H1 (cell line): ENCODE data around the gene RALGAPA1. TPM values are rescaled to one million over a fixed set of nuclear protein-coding genes. Genes with fewer than 3 reads are reported as not detected.

Experiments
- ASH2L ChIP-seq: fragments of 200-600, 300-600 bp; sonication (generic); IDR thresholded peaks from one replicate; pipeline ENCODE4 v1.7.1; 2017; ENCODE audit warnings: low read length
- BCL11A ChIP-seq, 2 experiments: IDR thresholded peaks; one replicate each; pipeline ENCODE4 v1.6.1; 2011; ENCODE audit warnings: low read depth in 2 of 2, low read length in 2 of 2, mild to moderate bottlenecking in 2 of 2
- BRCA1 ChIP-seq: IDR thresholded peaks from 2 replicates; pipeline ENCODE4 v1.6.1; 2012; ENCODE audit warnings: low read depth, low read length, improper control_type of control experiment
- CBX8 ChIP-seq: fragments of 300-800, 300-1000 bp; sonication (generic); IDR thresholded peaks from 2 replicates; pipeline ENCODE4 v1.7.1; 2016; ENCODE audit warnings: low read depth, low read length, borderline replicate concordance
- EZH2 ChIP-seq: fragments of 200-600 bp; sonication (generic); IDR thresholded peaks from 2 replicates; pipeline ENCODE4 v1.7.1; 2012; ENCODE audit warnings: low read depth, mild to moderate bottlenecking, moderate library complexity, low read length, inconsistent platforms; ENCODE audit not compliant: severe bottlenecking
- GABPA ChIP-seq: IDR thresholded peaks from 2 replicates; pipeline ENCODE4 v1.6.1; 2011; ENCODE audit warnings: mild to moderate bottlenecking, low read length, moderate library complexity, borderline replicate concordance; ENCODE audit not compliant: insufficient read depth
- GTF2F1 ChIP-seq: IDR thresholded peaks from 2 replicates; pipeline ENCODE4 v1.6.1; 2012; ENCODE audit warnings: low read depth, low read length, improper control_type of control experiment, borderline replicate concordance
- HDAC2 ChIP-seq, 2 experiments: fragments of 300-600 bp in 1 of 2; sonication (generic) in 1 of 2; IDR thresholded peaks; 2 replicates each; pipeline ENCODE4 v1.6.1; 2011 to 2012; ENCODE audit warnings: low read depth in 2 of 2, low read length in 2 of 2, mild to moderate bottlenecking in 2 of 2, moderate library complexity in 2 of 2, borderline replicate concordance in 1 of 2, inconsistent platforms in 1 of 2
- POLR2AphosphoS5 ChIP-seq: IDR thresholded peaks from 2 replicates; pipeline ENCODE4 v1.6.1; 2011; ENCODE audit warnings: low read depth, low read length
- RFX5 ChIP-seq: IDR thresholded peaks from 2 replicates; pipeline ENCODE4 v1.6.1; 2011; ENCODE audit warnings: low read depth, low read length, improper control_type of control experiment, borderline replicate concordance
- RNF2 ChIP-seq: fragments of 200-900, 300-1000 bp; sonication (generic); IDR thresholded peaks from 2 replicates; pipeline ENCODE4 v1.7.1; 2016; ENCODE audit warnings: borderline replicate concordance, low read depth, mild to moderate bottlenecking, antibody characterized with exemption, low read length; ENCODE audit not compliant: poor library complexity, severe bottlenecking; ENCODE audit errors: missing control alignments
- RXRA ChIP-seq: IDR thresholded peaks from 2 replicates; pipeline ENCODE4 v1.6.1; 2011; ENCODE audit warnings: low read depth, mild to moderate bottlenecking, low read length, moderate library complexity; ENCODE audit not compliant: insufficient read depth
- SIRT6 ChIP-seq: IDR thresholded peaks from one replicate; pipeline ENCODE4 v1.7.1; 2012; ENCODE audit warnings: low read length, inconsistent platforms
- SP2 ChIP-seq: IDR thresholded peaks from 2 replicates; pipeline ENCODE4 v1.6.1; 2012; ENCODE audit warnings: mild to moderate bottlenecking, low read length, inconsistent platforms
- SUZ12 ChIP-seq: fragments of 200-600 bp; sonication (generic); IDR thresholded peaks from 2 replicates; pipeline ENCODE4 v1.6.1; 2012; ENCODE audit warnings: mild to moderate bottlenecking, inconsistent platforms, low read length, moderate library complexity, mixed read lengths
- USF2 ChIP-seq: IDR thresholded peaks from 2 replicates; pipeline ENCODE4 v1.6.1; 2011; ENCODE audit warnings: low read length, improper control_type of control experiment
- polyA plus RNA-seq, 7 experiments: library from polyadenylated mRNA; depleted of rRNA in 3 of 7; stranded (reverse) in 5 of 7; unstranded in 2 of 7; fragments of >200 nt in 5 of 7; fragments of 200-250 nt in 2 of 7; gene quantifications; 1 replicate in 5 of 7; 2 replicates in 1 of 7; 4 replicates in 1 of 7; pipeline versions ENCODE4 v1.2.1 to v1.2.3, GENCODE V29; 2011 to 2013; ENCODE audit warnings: missing spikeins in 2 of 7, mixed read lengths in 2 of 7
- total RNA-seq: library from RNA; stranded (reverse); fragmentation: NEBNext Ultra II Directional; extraction: Animal tissue kit (Norgen Biotek cat#: 25700); gene quantifications from 2 replicates; pipeline ENCODE4 v1.2.1, GENCODE V29; 2021
- TF ChIP-seq, protein P1 (sequence below): IDR thresholded peaks from 2 replicates; pipeline ENCODE4 v1.6.1; 2012; ENCODE audit warnings: low read length, inconsistent platforms

Gene RALGAPA1
- total and polyA plus RNA-seq, 2 of the 8 experiments (the other 6 are each of a cell fraction or from before 2014, with no cell fraction given), result 4.2 to 26.7 TPM

DNA sequence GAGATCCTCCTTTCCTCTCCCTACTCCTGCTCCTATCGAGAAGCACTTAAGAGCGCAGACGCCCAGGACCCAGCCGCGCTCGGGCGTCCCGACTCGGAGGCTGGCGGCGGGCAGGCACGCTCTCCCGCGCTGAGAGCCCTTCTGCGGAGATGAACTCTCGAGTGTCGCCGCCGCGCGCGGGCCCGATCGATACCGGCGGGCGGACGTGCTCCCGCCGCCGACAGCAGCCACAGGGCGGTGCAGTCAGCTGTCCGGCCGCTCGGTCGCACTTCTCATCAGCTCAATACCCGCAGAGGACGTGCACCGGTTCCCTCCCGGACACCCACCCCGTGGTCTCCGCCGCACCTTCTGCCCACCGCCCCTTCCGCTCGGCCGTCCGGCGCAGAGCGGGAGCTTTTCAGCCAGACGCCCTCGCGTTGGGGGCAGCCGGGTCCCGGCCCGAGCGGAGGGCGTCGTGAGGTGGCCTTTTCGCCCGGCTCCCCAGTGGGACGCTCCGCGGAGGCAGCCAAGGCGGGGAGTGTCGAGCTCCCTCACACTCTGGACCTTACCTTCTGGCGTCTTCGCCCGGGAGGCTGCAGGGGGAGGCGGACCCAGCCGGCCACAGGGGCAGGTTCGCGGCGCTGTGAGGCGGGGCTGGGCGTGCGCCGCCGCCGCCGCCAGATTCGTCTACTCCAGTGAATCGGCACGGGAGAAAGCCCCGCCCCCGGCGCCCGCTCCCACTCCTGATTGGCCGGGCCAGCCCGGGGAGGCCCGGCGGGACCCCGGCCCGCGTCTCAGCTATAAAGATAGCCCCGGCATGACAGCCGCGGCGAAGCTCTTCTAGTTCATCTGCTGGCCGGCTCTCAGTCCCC lies 275.5 kb downstream of the RALGAPA1 start, which contains the start of gene INSM2 (continued):
- TF ChIP-seq, protein P1, sequence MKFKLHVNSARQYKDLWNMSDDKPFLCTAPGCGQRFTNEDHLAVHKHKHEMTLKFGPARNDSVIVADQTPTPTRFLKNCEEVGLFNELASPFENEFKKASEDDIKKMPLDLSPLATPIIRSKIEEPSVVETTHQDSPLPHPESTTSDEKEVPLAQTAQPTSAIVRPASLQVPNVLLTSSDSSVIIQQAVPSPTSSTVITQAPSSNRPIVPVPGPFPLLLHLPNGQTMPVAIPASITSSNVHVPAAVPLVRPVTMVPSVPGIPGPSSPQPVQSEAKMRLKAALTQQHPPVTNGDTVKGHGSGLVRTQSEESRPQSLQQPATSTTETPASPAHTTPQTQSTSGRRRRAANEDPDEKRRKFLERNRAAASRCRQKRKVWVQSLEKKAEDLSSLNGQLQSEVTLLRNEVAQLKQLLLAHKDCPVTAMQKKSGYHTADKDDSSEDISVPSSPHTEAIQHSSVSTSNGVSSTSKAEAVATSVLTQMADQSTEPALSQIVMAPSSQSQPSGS, result no peak
- no peak for TF ChIP-seq BRCA1
- TF ChIP-seq CBX8, result no peak
- TF ChIP-seq USF2, result no peak
- no peak for TF ChIP-seq GTF2F1
- TF ChIP-seq EZH2, result peak; percentile 87
- TF ChIP-seq ASH2L, result no peak
- TF ChIP-seq BCL11A (IDR thresholded peaks at IDR 0.05; ENCODE audit: low read depth in 2 of 2, low read length in 2 of 2), result no peak
- TF ChIP-seq RFX5, result no peak
- TF ChIP-seq SIRT6, result no peak
- no peak for TF ChIP-seq GABPA
- peak in 1 of 2 experiments; percentile 65; a peak in 2 of 4 replicates for TF ChIP-seq HDAC2 (IDR thresholded peaks at IDR 0.05; ENCODE audit: borderline replicate concordance in 1 of 2, low read depth in 2 of 2, low read length in 2 of 2)
- no peak for TF ChIP-seq RXRA
- TF ChIP-seq SP2, result no peak
- TF ChIP-seq RNF2, result peak; percentile 70
- TF ChIP-seq SUZ12, result peak; percentile 89
- no peak for TF ChIP-seq POLR2AphosphoS5
